Epithelial cell of esophagus (primary cell): ENCODE measurements around the gene ADAMTS2.

Source experiments
- DNase-seq: peaks from one replicate; pipeline ENCODE4 v3.0.0; 2010; ENCODE audit warnings: low read depth
- H3K4me3 ChIP-seq: 2 replicates; pipeline ENCODE4 v1.5.1; 2011; ENCODE audit warnings: mild to moderate bottlenecking, low read length, control low read depth
- CTCF ChIP-seq: IDR thresholded peaks from 2 replicates; pipeline ENCODE4 v1.5.1; 2011; ENCODE audit warnings: low read depth, mild to moderate bottlenecking, low read length, control low read depth, inconsistent platforms; ENCODE audit not compliant: insufficient read depth; ENCODE audit errors: missing control alignments

The ADAMTS2 gene

GRCh38 chr5:179319123-179319522 lies 26.1 kb downstream of the ADAMTS2 start:
- no peak overlapping the region for H3K4me3 ChIP-seq
- TF ChIP-seq CTCF: no peak
- DNase-seq: no peak

GRCh38 chr5:179318221-179318955 lies 26.9 kb downstream of the ADAMTS2 start:
- no peak for TF ChIP-seq CTCF
- no peak overlapping the region for H3K4me3 ChIP-seq
- DNase-seq: no peak

GRCh38 chr5:179317411-179318220 lies 27.6 kb downstream of the ADAMTS2 start:
- no peak for TF ChIP-seq CTCF
- H3K4me3 ChIP-seq: no peak overlapping the region
- no peak for DNase-seq

GRCh38 chr5:179316982-179317381 lies 28.3 kb downstream of the ADAMTS2 start:
- no peak for TF ChIP-seq CTCF
- no peak overlapping the region for H3K4me3 ChIP-seq
- DNase-seq: no peak

- no peak overlapping the region for H3K4me3 ChIP-seq
- no peak for TF ChIP-seq CTCF
- no peak for DNase-seq
Observed at GRCh38 chr5:179316111-179316551, 29.1 kb downstream of the ADAMTS2 start.

GRCh38 chr5:179315356-179315890 lies 29.8 kb downstream of the ADAMTS2 start:
- TF ChIP-seq CTCF: no peak
- no peak for DNase-seq

More at GRCh38 chr5:179315356-179315890, 29.8 kb downstream of the ADAMTS2 start:
- H3K4me3 ChIP-seq: no peak overlapping the region
